ENCODE measurements around the gene LMOD1. TPM values are rescaled to one million over a fixed set of nuclear protein-coding genes. Genes with fewer than 3 reads are reported as not detected.

The LMOD1 gene
- 24.2 TPM for total RNA-seq
- long read RNA-seq, transcript LMOD1-201 (3 exons, 3,970 nt) = major isoform, 33 of 55 reads
- long read RNA-seq, partial matches to known transcripts = 16 of 55 reads
- long read RNA-seq, other reads (novel, unspliced or antisense) = 6 of 55 reads

GRCh38 chr1:201946224-201946908 lies at the start of gene LMOD1:
Gene LMOD1, minus strand, starts transcription at chr1:201946548. Its CDS starts 208 bp downstream, at chr1:201946340.
- Histone ChIP-seq H3K36me3 (no peaks in the 10 kb centered on the region), H3K27me3 (ENCODE audit: low read depth) (peaks cover 22% of the 10 kb centered on the region), H3K4me1 (peaks cover 9% of the 10 kb centered on the region), H3K4me3 (peak within 1 kb of the TSS; percentile 51), H3K9me3 (no peaks in the 10 kb centered on the region), H3K27ac (peak within 1 kb of the TSS; percentile 81)
- TF ChIP-seq CTCF (IDR thresholded peaks at IDR 0.05) = no peak
- intact Hi-C loops (cut with DNase I) = no loop called here
- ATAC-seq = peak; percentile 95
- DNase-seq = peak; percentile 81

- ATAC-seq (no peak), DNase-seq (no peak)
- TF ChIP-seq CTCF (IDR thresholded peaks at IDR 0.05) = no peak
- no peak overlapping the region for H3K4me3 ChIP-seq
- intact Hi-C loops (cut with DNase I) = no loop called here
- H3K4me1 ChIP-seq = peaks cover under 1% of the 10 kb centered on the region
- H3K27me3 ChIP-seq (ENCODE audit: low read depth) = no peaks in the 10 kb centered on the region
- H3K27ac ChIP-seq = no peak overlapping the region
- peaks cover 77% of the 10 kb centered on the region for H3K36me3 ChIP-seq
- H3K9me3 ChIP-seq = no peaks in the 10 kb centered on the region
Observed at GRCh38 chr1:201990427-201990826, 44.1 kb upstream of the LMOD1 start.

- Histone ChIP-seq H3K9me3 (no peaks in the 10 kb centered on the region), H3K27ac (no peak overlapping the region), H3K4me1 (peaks cover 6% of the 10 kb centered on the region), H3K4me3 (no peak overlapping the region), H3K36me3 (peaks cover 69% of the 10 kb centered on the region), H3K27me3 (ENCODE audit: low read depth) (no peaks in the 10 kb centered on the region)
- no peak for DNase-seq
- intact Hi-C loops (cut with DNase I) = no loop called here
- no peak for TF ChIP-seq CTCF (IDR thresholded peaks at IDR 0.05)
- ATAC-seq = no peak
Observed at GRCh38 chr1:201989354-201990128, 43.2 kb upstream of the LMOD1 start.

GRCh38 chr1:201988601-201989000 lies 42.3 kb upstream of the LMOD1 start:
- Histone ChIP-seq H3K27me3 (ENCODE audit: low read depth) (no peaks in the 10 kb centered on the region), H3K9me3 (no peaks in the 10 kb centered on the region), H3K27ac (no peak overlapping the region), H3K4me1 (peaks cover 16% of the 10 kb centered on the region), H3K36me3 (peaks cover 60% of the 10 kb centered on the region), H3K4me3 (no peak overlapping the region)
- intact Hi-C loops (cut with DNase I) = no loop called here
- ATAC-seq (no peak), DNase-seq (no peak)
- TF ChIP-seq CTCF (IDR thresholded peaks at IDR 0.05) = no peak

GRCh38 chr1:201985355-201985754 lies 39.0 kb upstream of the LMOD1 start:
- Histone ChIP-seq H3K4me1 (peaks cover 26% of the 10 kb centered on the region), H3K36me3 (peaks cover 28% of the 10 kb centered on the region), H3K4me3 (no peak overlapping the region), H3K27ac (no peak overlapping the region), H3K9me3 (no peaks in the 10 kb centered on the region), H3K27me3 (ENCODE audit: low read depth) (no peaks in the 10 kb centered on the region)
- no peak for DNase-seq
- intact Hi-C loops (cut with DNase I) = no loop called here
- ATAC-seq = no peak
- no peak for TF ChIP-seq CTCF (IDR thresholded peaks at IDR 0.05)

Measured in lower lobe of right lung (tissue), 2 donors.